CD4-positive, alpha-beta T cell (primary cell): ENCODE measurements around the gene PRRT3. TPM values are rescaled to one million over a fixed set of nuclear protein-coding genes. Genes with fewer than 3 reads are reported as not detected.
A peak's percentile ranks its signal among the peaks of the same experiment; 100 is the strongest.

ENCODE experiments used
- ATAC-seq: fragments of 200-7000 bp; cut with Tn5 transposase; one replicate; pipeline ENCODE4 v1.10.0; 2022; ENCODE audit warnings: mild to moderate bottlenecking; ENCODE audit not compliant: poor library complexity
- CTCF ChIA-PET: fragments of 350-600 bp; sonication (Branson Sonifier 250); formaldehyde crosslinking; loops from one replicate; lab custom pipeline; 2021; ENCODE audit warnings: antibody characterized with exemption, inconsistent platforms; lab: Charles Lee
- POLR2A ChIA-PET: fragments of 350-600 bp; sonication (Branson Sonifier 250); formaldehyde crosslinking; loops from one replicate; lab custom pipeline; 2021; ENCODE audit warnings: antibody characterized with exemption, inconsistent platforms; lab: Charles Lee
- DNase-seq, 14 experiments: peaks; one replicate each; pipeline ENCODE4 v3.0.0-alpha.2; 2013 to 2020; ENCODE audit warnings: mixed read lengths in 2 of 14
- H3K27ac ChIP-seq, 2 donors: one replicate each; pipeline versions ENCODE4 v1.5.1 to v1.7.0; 2013; ENCODE audit warnings: low read length in 2 of 2, low read depth in 1 of 2, mild to moderate bottlenecking in 1 of 2
- H3K27me3 ChIP-seq, 2 experiments: 1 replicate in 1 of 2; 2 replicates in 1 of 2; pipeline versions ENCODE4 v1.6.1 to v1.7.0; 2013; ENCODE audit warnings: low read length in 2 of 2, control low read depth in 1 of 2, mild to moderate bottlenecking in 1 of 2, moderate library complexity in 1 of 2; ENCODE audit not compliant: insufficient read depth in 2 of 2, control insufficient read depth in 1 of 2
- H3K36me3 ChIP-seq: one replicate; pipeline ENCODE4 v1.6.1; 2013; ENCODE audit warnings: low read length, control low read depth; ENCODE audit not compliant: insufficient read depth
- H3K4me1 ChIP-seq: one replicate; pipeline ENCODE4 v1.6.1; 2013; ENCODE audit warnings: low read length, control low read depth; ENCODE audit not compliant: insufficient read depth
- H3K4me3 ChIP-seq: one replicate; pipeline ENCODE4 v1.5.1; 2013; ENCODE audit warnings: mild to moderate bottlenecking, low read length, moderate library complexity
- H3K9me3 ChIP-seq, 2 experiments: 1 replicate in 1 of 2; 2 replicates in 1 of 2; pipeline versions ENCODE4 v1.6.1 to v1.7.0; 2013; ENCODE audit warnings: low read length in 2 of 2, mild to moderate bottlenecking in 2 of 2, control low read depth in 1 of 2, moderate library complexity in 1 of 2; ENCODE audit not compliant: control insufficient read depth in 1 of 2, insufficient read depth in 1 of 2
- H3K27ac Mint-ChIP-seq: one replicate; pipeline ENCODE4 v1.8.0; 2020; ENCODE audit warnings: mixed read lengths
- H3K27me3 Mint-ChIP-seq: one replicate; pipeline ENCODE4 v1.8.0; 2021; ENCODE audit warnings: mixed read lengths
- H3K36me3 Mint-ChIP-seq: one replicate; pipeline ENCODE4 v1.8.0; 2021; ENCODE audit warnings: low read depth, mixed read lengths
- H3K4me1 Mint-ChIP-seq: one replicate; pipeline ENCODE4 v1.8.0; 2021; ENCODE audit warnings: low read depth, mixed read lengths
- H3K4me3 Mint-ChIP-seq: one replicate; pipeline ENCODE4 v1.8.0; 2020; ENCODE audit warnings: mild to moderate bottlenecking, mixed read lengths
- H3K9me3 Mint-ChIP-seq: one replicate; pipeline ENCODE4 v1.8.0; 2020; ENCODE audit warnings: mixed read lengths
- intact Hi-C, 2 experiments: fragments of 100-400 bp; cut with DNase I in 1 of 2; cut with micrococcal nuclease in 1 of 2; formaldehyde crosslinking; loops; one replicate each; pipeline versions ENCODE4 v1.15.1 to v1.9.0; 2023 to 2025; cut with DNase I, micrococcal nuclease
- total RNA-seq, 174 experiments: library from RNA in 2 of 174; stranded (reverse) in 2 of 174; gene quantifications; one replicate each; pipeline ENCODE4 v1.2.3 and lab custom pipeline; 2021 to 2026
- TF ChIP-seq, protein P1 (sequence below): fragments of 200-600 bp; IDR thresholded peaks from one replicate; pipeline ENCODE4 v1.8.0; 2022; ENCODE audit warnings: antibody characterized with exemption, mild to moderate bottlenecking

PRRT3 gene
- total RNA-seq, 2 experiments from 2014 or later = 6.3 to 8.3 TPM

DNA sequence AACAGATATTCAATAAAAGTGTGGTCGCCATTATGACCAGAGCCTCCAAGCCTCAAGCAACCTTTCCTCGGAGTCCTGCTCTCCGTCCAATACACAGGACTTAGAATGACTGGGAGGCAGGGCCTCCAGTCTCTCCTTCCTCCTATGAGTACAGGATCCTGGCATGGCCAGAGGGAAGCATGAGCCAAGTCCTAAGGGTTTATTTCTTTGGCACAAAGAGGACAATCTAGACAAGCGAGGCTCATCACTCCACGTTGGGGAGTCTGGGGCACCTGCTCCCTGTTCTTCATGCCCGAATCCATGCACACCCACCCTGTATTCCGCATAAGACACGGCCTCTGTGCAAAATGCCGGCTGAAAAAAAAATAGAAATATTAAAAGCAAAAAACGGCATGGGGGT is 6.8 kb downstream of the PRRT3 start:
- no peak for DNase-seq
- Mint-ChIP-seq H3K4me3 (peak overlapping the region; percentile 38), H3K4me1 (no peaks in the 10 kb centered on the region)

DNA sequence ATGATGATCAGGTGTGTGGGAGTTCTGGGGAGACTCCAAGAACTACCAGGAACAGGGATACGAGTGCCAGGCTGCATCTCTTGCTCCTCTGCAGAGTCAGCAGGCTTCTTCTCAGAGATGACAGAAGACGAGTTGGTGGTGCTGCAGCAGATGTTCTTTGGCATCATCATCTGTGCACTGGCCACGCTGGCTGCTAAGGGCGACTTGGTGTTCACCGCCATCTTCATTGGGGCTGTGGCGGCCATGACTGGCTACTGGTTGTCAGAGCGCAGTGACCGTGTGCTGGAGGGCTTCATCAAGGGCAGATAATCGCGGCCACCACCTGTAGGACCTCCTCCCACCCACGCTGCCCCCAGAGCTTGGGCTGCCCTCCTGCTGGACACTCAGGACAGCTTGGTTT is 7.9 kb downstream of the PRRT3 start:
- no peaks in the 10 kb centered on the region for H3K9me3 ChIP-seq
- H3K27me3 Mint-ChIP-seq = no peaks in the 10 kb centered on the region
- no peak overlapping the region for H3K4me3 Mint-ChIP-seq
- H3K36me3 Mint-ChIP-seq = peaks cover 20% of the 10 kb centered on the region
- DNase-seq = no peak
- H3K27ac Mint-ChIP-seq = no peak overlapping the region
- H3K36me3 ChIP-seq = peaks cover 23% of the 10 kb centered on the region
- H3K4me1 Mint-ChIP-seq = no peaks in the 10 kb centered on the region
- no peak overlapping the region for H3K4me3 ChIP-seq
- intact Hi-C loops = no loop called here
- POLR2A ChIA-PET = interaction anchor here (1.5 kb wide), 1 partner anchor 11 kb away, joined by 7 read pairs; the partner anchor contains the start of gene CRELD1
- TF ChIP-seq, protein P1, sequence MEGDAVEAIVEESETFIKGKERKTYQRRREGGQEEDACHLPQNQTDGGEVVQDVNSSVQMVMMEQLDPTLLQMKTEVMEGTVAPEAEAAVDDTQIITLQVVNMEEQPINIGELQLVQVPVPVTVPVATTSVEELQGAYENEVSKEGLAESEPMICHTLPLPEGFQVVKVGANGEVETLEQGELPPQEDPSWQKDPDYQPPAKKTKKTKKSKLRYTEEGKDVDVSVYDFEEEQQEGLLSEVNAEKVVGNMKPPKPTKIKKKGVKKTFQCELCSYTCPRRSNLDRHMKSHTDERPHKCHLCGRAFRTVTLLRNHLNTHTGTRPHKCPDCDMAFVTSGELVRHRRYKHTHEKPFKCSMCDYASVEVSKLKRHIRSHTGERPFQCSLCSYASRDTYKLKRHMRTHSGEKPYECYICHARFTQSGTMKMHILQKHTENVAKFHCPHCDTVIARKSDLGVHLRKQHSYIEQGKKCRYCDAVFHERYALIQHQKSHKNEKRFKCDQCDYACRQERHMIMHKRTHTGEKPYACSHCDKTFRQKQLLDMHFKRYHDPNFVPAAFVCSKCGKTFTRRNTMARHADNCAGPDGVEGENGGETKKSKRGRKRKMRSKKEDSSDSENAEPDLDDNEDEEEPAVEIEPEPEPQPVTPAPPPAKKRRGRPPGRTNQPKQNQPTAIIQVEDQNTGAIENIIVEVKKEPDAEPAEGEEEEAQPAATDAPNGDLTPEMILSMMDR = no peak
- H3K27me3 ChIP-seq = no peaks in the 10 kb centered on the region
- no peaks in the 10 kb centered on the region for H3K9me3 Mint-ChIP-seq
- no peak overlapping the region for H3K27ac ChIP-seq
- CTCF ChIA-PET = interaction anchor here (0.6 kb wide), 1 partner anchor 54 kb away, joined by 3 read pairs; no protein-coding TSS in a partner anchor
- no peak for ATAC-seq
- H3K4me1 ChIP-seq = peaks cover 7% of the 10 kb centered on the region

More for the DNA sequence above, 6.8 kb downstream of the PRRT3 start:
- CTCF ChIA-PET = interaction anchor here (1.9 kb wide), 1 partner anchor 13 kb away, joined by 20 read pairs; the partner anchor contains the start of gene CRELD1
- ATAC-seq = no peak
- peaks cover 7% of the 10 kb centered on the region for H3K4me1 ChIP-seq
- no peak overlapping the region for H3K4me3 ChIP-seq
- H3K27me3 Mint-ChIP-seq = no peaks in the 10 kb centered on the region
- intact Hi-C loops = loop anchor here (5.0 kb wide), 2 partner anchors 93 to 443 kb away; no protein-coding TSS in a partner anchor
- H3K9me3 ChIP-seq = no peaks in the 10 kb centered on the region
- no peak overlapping the region for H3K27ac ChIP-seq
- no peaks in the 10 kb centered on the region for H3K9me3 Mint-ChIP-seq
- peaks cover 23% of the 10 kb centered on the region for H3K36me3 ChIP-seq
- H3K36me3 Mint-ChIP-seq = peaks cover 20% of the 10 kb centered on the region
- H3K27ac Mint-ChIP-seq = peak overlapping the region; percentile 56
- TF ChIP-seq, protein P1 = no peak
- no peaks in the 10 kb centered on the region for H3K27me3 ChIP-seq
- POLR2A ChIA-PET = interaction anchor here (1.5 to 2.9 kb wide), 3 partner anchors 12 to 41 kb away, joined by 7 to 86 read pairs (median 16); partner anchors contain the start of genes CRELD1 and EMC3

DNA sequence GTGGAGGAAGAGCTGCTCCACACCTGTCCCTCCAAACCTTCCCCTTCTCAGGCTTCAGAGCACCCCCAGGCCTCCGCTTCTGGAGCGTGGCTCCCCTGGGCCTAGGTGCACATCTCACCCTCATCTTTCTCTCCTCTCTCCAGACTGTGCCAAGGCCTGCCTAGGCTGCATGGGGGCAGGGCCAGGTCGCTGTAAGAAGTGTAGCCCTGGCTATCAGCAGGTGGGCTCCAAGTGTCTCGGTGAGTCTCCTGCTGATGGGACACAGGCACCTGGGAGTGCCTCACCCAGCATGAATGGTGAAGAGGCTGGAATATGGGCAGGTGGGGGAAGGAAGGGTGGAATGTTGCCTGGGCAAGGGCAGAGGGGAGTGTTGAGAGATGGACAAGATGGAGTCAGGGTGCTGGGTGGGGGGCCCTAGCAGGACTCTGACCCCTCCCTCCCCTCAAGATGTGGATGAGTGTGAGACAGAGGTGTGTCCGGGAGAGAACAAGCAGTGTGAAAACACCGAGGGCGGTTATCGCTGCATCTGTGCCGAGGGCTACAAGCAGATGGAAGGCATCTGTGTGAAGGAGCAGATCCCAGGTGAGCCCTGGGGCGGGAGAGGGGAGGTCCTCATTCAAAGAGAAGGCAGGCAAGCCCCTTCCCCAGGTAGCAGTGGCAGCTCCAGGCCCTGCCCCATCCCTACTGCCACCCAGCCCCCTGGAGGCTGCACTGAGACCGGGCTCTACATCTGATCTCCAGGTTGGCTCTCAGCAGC is 9.1 kb downstream of the PRRT3 start:
- Mint-ChIP-seq H3K4me1 (no peaks in the 10 kb centered on the region), H3K9me3 (no peaks in the 10 kb centered on the region), H3K27me3 (no peaks in the 10 kb centered on the region), H3K36me3 (peaks cover 23% of the 10 kb centered on the region), H3K4me3 (no peak overlapping the region), H3K27ac (no peak overlapping the region)
- no peak overlapping the region for H3K27ac ChIP-seq
- peaks cover 7% of the 10 kb centered on the region for H3K4me1 ChIP-seq
- intact Hi-C loops = no loop called here
- ATAC-seq = no peak
- H3K36me3 ChIP-seq = peaks cover 13% of the 10 kb centered on the region
- no peak overlapping the region for H3K4me3 ChIP-seq
- POLR2A ChIA-PET = interaction anchor here (1.6 kb wide), 2 partner anchors 10 to 53 kb away, joined by 5 to 13 read pairs; partner anchors contain the start of genes CRELD1 and JAGN1
- no peaks in the 10 kb centered on the region for H3K9me3 ChIP-seq
- no peaks in the 10 kb centered on the region for H3K27me3 ChIP-seq
- CTCF ChIA-PET = interaction anchor here (1.0 to 2.6 kb wide), 2 partner anchors 10 to 99 kb away, joined by 3 to 8 read pairs; partner anchors contain the start of genes CRELD1 and RPUSD3
- TF ChIP-seq, protein P1 = no peak
- DNase-seq = no peak
